HG03460 (cell line): ENCODE data around the gene SEPSECS.

Source experiments
- ATAC-seq: cut with Tn5 transposase; IDR thresholded peaks from one replicate; pipeline ENCODE4 v1.9.1; 2021; ENCODE audit not compliant: unreplicated experiment

SEPSECS gene

DNA sequence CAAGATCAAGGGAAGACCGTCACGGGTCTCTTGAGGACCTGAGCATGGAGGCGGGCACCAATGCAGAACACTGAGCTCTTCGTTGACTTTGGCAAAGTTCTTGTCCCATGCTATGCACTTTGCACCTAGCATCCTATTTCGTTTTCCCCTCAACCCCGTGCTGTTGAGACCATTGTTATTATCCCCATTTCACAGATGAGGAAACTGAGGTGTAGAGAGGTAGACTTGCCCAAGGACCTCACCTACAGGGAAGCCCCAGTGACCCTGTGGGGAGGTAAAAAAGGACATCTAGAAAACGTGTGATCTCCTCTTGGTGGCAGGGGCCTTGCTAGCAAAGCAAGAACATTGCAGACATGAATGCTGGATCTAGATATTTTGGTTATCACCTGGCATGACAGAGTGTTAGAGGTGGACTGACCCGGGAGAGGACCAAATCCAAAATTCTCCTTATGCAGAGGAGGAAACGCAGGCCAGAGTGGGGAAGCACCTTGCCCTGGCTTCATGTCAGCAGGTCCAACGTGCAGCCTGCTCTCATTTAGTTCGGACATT lies 48.5 kb downstream of the SEPSECS start:
- no peak for ATAC-seq

DNA sequence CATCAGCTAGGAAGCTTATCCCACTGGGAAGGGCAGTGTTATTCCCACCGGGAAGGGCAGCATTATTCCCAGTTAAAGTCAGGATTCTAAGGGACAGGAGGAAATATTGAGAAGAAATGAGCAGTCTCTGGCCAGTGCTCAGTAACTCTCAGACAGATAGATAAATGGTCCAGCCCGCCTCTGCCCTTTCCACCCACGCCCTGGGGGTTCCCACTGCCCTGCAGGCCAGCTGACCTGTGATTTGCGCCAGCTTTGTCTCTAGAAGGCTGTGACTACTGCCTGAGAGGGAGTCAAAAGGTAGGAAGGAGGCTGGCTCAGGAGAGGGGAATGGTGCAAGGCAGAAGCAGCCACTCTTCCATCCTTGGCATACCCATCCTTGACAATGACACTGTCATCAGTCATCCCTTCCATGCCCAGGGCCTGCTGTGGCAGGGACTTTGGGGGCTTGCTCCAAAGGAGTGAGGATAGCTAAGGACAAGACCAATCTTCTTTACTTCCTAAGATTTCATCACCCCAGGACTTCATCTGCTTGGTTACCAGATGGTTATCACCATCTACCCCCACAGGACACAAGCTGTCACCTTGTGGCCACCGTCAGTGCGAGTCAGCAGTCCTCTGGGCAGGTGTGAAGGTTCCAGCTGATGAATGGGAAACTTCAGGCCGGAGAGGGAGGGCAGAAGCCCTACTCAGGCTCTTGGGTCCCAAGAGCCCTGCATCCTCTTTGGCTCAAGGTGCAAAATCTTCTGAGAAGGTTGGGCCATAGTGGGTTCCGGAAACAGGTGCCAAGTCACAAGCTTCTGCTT lies 49.5 kb downstream of the SEPSECS start:
- no peak for ATAC-seq

DNA sequence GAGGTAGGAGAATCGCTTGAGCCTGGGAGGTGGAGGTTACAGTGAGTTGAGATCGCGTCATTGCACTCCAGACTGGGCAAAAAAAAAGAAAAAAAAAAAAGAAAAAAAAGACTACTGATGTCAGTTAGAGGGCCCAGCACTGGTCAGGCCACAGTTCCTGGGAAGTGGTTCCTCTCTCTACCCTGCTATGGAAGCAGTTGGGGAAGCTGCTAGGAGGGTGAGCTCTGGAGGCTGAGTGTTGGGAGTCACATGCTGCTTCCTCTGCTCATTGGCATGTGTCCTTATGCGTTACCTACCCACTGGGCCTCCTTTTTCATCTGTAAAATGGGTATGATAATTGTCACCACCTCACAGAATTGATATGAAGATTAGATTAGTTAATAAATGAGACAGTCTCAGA lies 50.7 kb downstream of the SEPSECS start:
- no peak for ATAC-seq

DNA sequence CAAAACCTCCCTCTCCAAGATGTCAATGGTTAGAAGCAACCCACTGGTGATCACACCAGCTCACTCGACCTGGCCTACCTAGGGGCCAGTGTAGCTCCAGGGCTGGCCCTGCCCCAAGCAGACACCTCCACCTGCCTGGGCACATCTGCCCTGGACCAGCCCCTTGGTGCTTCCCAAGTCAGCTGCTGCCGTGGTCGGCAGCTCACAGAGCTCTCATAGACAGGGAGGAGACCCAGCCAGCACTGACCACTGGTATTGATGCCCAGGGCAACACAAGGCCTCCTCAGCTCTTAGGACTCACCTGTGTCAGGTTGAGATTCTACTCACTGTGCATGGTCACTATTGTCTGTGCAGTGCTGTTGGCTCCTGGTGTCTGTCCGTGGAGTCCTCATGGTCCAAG lies 51.7 kb downstream of the SEPSECS start:
- ATAC-seq: no peak

DNA sequence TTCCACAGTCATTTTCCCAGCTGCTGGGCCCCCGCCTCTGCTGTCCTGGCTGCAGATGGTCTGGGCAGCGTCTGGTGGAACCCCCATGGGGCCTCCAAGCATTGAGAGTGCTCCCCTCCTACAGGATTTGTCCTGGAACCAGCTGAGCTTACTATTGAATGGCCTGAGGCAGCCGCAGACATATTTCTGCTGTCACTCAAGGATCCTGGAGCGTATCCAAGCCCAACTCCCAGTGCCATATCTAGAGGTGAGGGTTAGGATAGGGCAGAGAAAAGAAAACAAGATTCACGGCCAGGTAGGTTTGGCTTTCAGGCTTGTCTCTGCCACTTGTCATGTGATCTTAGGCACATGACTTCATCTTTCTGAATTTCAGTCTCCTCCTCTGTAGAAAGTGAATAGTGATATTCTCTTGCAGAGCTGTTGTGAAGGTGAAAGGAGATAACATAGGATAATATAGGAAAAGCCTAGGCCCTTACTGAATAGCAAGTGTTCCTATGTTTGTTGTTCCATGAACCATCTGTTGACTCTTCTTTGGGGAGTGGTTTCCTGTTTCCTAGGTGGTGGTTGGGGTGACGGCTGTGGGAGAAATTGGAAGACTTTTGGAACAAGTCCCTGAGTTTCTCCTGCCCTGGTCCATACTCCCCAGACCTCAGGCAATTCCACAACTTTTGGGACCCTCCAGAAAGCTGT lies 52.3 kb downstream of the SEPSECS start:
- no peak for ATAC-seq

DNA sequence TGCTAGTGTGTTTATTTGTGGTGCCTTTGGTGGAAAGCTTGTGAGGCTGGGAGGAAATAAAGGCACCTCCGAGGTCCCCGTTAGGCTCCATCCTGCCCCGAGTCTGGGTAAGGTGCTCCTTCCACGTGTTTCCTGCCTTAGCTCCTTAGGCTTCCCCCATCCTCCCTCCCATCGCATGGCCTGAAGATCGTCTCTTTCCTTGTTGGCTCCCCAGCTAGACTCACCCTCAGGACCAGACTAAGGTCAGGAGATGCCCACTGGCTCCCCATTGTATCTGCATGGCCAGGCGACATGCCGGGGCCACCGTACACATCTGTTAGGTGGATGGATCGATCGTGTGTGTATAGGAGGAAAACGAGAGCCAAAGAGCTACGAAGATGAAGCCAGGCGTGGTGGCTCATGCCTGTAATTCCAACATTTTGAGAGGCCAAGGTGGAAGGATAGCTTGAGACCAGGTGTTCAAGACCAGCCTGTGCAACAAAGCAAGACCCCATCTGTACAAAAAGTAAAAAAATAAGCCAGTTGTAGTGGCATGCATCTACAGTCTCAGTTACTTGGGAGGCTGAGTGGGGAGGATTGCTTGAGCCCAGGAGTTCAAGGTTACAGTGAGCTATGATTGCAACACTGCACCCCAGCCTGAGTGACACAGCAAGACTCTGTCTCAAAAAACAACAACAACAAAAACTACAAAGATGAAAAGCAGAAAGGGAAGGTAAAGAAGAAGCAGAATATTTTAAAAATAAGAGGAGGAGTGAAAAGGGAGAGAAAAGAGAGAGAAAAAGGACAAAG lies 53.7 kb downstream of the SEPSECS start:
- no peak for ATAC-seq

DNA sequence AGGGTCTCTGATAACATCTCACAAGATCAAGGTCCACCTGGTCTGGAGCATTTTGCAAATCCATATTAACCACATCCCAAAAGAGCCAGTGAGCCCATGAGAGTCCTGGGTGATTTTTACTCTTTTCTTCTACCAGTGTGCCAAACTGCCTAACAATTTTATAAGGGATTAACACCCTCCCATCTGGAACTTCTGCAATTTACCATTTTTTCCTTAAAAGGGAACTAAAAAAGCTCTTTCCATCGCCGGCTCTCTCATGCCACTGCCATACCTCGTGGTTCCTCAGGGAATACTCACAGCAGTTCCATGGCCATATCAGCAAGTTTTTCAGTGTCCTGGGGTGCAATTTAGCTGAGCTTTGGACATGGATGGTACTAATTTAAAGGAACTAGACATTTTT lies 55.7 kb downstream of the SEPSECS start:
- no peak for ATAC-seq

DNA sequence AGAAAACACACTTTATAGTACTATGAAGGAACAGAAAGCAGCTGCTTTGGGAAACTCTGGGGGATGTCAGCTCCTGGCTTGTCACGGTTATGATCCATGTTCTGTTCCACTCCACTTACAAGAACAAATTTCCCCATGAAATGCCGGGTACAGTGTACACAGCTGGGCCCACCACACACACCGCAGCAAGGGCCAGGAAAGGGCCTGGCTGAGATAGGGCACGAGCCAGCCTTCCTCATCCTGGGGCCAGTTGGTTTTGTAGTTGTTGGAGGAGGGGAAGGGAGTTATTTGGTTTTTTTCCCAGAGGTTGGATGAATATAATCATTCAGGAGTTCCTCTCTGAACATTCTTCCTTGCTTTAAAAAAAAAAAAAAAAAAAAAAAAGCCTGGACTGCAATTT lies 56.8 kb downstream of the SEPSECS start:
- ATAC-seq: no peak

DNA sequence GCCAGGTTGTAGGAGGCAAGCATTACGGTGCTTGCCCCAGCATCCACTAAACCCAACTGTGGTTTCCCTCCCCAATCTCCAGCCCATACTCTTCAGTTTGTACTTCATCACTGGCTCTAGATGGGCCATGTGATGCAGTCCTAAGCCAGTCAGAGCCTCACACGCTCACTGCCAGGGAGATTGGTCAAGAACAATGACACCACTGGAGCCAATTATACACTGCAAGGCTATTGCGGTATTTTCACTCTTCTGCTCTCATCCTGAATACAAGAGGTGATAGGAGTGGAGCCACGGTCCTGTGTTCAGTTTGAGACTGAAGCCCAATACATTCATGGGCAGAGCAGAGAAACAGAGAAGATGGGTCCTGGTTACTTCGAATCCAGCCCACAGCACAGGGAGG lies 58.4 kb downstream of the SEPSECS start:
- no peak for ATAC-seq

DNA sequence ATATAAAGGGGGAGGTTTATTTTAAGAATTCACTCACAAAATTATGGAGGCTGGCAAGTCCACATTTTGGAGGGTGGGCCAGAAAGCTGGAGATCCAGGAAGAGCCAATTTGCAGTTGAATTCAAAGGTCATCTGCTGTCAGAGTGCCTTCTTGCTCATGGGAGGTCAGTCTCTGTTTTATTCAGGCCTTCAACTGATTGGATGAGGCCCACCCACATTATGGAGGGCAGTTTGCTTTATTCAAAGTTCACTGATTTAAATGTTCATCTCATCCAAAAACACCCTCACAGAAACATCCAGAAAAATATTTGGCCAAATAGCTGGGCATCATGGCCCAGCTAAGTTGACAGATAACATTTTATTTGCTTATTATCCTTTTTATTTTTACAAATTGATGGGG lies 59.5 kb downstream of the SEPSECS start:
- ATAC-seq: no peak

DNA sequence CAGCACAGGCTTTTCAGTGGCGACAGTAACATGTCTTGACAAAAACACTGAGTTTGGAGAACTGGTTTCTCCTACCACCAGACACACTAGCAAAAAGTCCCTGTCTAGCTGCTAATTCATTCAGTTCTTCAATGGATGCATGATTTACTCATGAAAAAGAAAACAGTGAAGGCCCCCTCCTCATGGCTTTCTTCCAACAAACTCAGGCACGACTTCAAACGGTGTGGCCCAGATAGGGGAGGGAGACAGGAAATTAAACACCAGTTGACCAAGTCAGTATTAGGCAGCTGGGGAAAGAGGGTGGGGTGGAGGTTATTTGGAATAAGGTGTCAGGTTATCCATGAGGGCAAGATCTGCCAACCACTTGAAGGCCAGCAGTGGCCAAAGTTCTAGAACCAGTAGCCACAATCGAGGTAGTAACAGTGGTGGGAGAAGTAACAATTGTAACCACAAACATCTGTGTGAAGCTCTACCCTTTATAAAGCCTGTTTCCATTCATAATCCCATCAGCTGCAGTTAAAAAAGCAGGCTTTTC lies 60.2 kb downstream of the SEPSECS start:
- ATAC-seq: no peak

DNA sequence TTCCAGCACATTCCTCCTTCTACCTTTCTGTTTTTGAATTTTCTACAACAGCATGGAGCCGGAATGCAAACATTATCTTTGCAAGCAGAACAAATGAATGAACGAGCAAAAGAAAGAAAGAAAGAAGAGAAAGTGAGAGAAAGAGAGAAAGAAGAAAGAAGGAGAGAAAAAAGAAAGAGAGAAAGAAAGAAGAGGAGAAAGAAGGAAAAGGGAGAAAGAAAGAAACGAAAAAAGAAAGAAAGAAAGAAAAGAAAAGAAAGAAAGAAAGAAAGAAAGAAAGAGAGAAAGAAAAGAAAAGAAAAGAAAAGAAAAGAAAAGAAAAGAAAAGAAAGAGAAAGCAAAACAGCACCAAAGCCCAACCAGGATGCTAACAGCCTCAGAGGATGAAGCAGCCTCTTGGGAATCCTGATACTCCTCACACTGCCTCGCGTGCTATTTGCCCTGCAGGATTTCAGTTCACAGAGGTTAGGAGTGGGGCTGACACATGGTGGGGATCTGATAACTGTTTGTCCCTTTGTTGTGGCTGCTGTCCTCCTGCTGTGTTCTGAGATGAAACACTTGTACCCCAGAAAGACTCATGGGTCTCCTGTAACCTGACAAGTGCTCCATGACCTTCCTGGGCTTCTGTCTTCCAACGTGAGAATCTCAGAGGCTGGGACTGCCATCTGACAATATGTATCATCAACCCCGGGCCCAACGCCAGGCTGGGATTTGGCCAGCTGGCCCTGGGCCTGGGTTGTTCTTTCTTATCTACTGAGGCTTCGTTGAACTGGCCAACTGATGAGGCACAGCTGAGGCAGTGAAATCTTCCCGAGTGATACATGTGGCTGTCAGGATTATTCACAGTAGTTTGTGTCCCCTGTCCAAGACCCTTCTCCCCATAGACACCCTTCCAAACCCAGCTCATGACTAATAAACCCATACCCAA lies 61.0 kb downstream of the SEPSECS start:
- ATAC-seq: no peak

DNA sequence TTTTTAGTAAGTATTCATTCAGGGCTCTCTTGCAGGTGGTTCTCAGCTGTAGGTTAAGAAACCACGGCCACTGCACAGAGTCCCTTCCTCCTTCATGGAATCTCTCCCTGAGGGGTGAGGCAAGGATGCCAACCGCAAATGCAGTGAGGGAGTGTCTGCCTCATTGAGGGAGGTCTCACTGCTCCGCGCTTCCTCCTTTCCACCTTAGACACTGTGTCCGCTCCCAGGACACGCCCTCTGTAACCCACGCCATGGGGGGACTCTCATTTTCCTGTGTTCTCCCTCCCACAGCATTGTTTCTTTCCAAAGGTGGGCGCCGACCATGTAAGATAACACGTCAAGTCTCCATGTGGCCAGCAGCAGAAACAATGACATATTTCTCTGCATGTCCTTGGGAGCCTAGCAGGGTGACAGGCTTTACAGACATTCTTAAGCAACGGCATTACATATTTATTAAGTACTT lies 63.2 kb downstream of the SEPSECS start:
- no peak for ATAC-seq

DNA sequence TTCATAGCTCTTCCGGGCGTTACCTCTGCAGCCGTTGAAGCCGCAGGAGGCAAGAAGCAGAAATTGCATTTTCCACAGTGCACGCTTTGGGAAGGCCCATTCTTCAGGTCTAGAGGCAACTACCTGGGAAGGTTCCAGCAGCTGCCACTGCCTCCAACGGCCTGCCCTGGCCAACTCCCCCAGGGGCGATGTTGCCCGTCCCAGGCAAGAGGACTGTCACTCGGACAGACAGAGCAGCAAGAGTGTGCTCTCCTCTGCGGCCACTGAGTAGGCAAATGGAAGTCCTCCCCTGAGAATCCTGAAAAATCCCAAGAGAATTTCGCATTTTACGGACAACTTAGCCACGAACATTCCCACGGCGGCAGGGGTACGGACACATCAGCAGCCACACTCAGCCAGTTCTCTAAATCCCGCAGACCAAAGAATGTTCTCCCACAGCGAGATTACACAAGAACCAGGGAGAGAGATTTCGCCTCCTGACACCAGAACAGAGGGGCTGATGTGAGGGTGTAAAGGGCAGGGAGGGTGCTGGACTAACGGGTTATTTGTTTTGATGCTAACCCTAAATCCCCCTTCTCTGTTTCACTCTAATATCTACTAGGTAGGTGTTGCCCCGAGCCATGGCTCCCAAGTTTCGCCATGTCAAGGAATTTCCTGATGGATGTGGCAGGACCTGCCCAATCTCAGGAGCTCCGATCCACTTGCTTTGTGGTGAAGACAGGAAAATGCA lies 63.8 kb downstream of the SEPSECS start:
- ATAC-seq: no peak

DNA sequence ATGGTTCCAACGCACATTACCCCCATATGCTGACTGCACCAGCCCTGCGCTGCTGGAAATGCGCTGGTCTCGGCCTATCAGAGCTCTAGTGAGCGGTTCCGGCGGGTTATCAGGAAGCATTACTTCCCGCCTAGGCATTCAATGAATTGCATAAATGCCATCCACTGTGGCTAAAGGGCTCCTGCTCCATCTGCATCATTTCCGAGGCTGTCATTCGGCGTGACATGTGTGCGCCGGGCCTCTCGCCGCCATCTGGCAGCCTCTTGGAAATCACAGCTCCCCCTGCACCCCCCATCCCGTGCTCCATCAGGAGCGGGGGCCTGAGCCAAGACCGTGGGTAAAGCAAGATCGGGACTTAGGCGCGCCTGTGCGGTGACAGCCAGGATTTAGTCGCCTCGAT lies 64.4 kb downstream of the SEPSECS start:
- no peak for ATAC-seq

DNA sequence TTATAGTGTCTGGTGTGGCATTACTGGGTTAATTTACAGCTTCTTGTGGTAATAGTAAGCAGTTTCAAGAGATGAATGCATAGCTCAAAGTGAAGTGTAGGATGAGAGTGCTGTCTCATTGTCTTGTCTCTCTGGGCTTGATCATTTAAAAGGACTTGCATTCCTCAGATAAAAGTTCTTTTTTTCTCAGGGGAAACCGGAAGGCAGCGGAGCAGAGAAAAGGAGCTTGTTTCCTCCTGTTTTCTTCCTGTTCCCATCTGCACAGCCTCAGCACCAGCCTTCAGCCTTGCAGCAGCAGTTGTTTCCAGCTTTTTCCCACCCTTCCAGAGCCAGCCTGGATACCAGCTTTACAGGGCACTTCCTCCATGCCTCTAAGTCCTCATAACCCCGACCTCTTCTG lies 68.1 kb downstream of the SEPSECS start:
- ATAC-seq: no peak

DNA sequence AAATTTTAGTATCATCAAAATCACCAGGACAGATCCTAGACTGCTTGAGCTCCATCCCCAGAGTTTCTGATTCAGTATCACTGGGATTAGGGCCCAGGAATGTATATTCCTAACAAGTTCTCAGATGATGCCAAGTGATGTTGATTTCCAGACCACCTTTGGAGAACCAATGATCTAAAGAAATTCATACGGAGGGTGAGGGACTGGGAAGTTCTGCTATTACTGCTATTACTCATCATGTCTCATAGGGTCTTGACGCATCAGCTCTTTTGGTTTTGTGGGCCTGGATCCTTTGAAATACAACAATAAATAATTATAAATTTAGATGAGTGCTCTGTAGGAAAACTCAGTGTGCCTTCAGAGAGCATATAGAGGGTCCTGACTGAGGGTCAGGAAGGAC lies 69.7 kb downstream of the SEPSECS start:
- no peak for ATAC-seq

DNA sequence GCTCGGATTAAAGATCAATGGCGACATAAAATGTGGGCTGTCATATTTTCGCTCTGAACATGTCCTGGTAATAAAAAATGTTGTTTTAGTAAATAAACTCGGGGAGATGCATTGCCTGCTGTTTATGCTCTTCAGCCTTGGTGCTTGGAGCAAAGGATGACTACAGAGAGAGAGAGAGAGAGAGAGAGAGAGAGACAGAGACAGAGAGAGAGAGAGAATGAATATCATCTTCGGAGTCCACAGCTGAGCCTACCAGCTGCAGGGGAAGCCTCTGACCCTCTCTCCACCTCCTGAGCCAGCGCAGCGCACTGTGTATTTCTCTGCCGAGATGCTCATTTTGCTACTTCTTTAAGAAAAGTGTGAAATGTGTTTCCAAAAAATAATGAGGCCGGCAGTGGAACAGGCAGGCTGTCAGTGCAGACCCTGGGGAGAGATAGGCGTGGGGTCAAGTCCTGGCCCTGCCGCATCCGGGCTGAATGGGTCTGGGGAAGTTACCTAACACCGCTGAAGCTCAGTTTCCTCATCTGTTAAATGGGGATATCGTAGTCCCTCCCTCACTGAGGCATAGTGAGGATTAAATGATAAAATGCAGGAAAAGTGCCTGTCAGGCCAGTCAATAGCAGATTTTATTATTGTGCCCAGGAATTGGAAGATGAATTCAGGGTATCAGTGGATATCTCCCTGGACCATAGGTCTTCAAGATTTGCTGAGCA lies 71.0 kb downstream of the SEPSECS start:
- ATAC-seq: no peak
